ENCODE data around the gene CRELD2.

CRELD2 gene

GRCh38 chr22:49972163-49973017, 54.0 kb downstream of the CRELD2 start (continued):
- no peak for TF ChIP-seq ZNF433 (tag by site-specific recombination; IDR thresholded peaks at IDR 0.05; ENCODE audit: low read depth)
- no peak for TF ChIP-seq ZNF266 (tag by site-specific recombination; IDR thresholded peaks at IDR 0.05; ENCODE audit: low read depth)
- no peak for TF ChIP-seq ZNF391 (tag by site-specific recombination; IDR thresholded peaks at IDR 0.05; ENCODE audit: borderline replicate concordance, low read depth)
- TF ChIP-seq ZBTB8A (tag by site-specific recombination; IDR thresholded peaks at IDR 0.05): no peak
- TF ChIP-seq MZF1 (tag by site-specific recombination; IDR thresholded peaks at IDR 0.05; ENCODE audit: borderline replicate concordance): no peak
- TF ChIP-seq RBAK (tag by site-specific recombination; IDR thresholded peaks at IDR 0.05): 0 out of 2 replicates have a peak, but pooled peaks have one; percentile 34
- TF ChIP-seq ZNF416 (tag by site-specific recombination; IDR thresholded peaks at IDR 0.05): 0 out of 2 replicates have a peak, but pooled peaks have one; percentile 25
- no peak for TF ChIP-seq GLI2 (tag by site-specific recombination; IDR thresholded peaks at IDR 0.05; ENCODE audit: borderline replicate concordance, low read depth)
- TF ChIP-seq ZFP69B (tag by site-specific recombination; IDR thresholded peaks at IDR 0.05): no peak
- TF ChIP-seq ZNF16 (tag by site-specific recombination; IDR thresholded peaks at IDR 0.05; ENCODE audit: low read depth): no peak; the same call in 1 of the 2 replicates
- no peak for TF ChIP-seq ZNF362 (tag by site-specific recombination; IDR thresholded peaks at IDR 0.05)
- no peak for TF ChIP-seq ZNF664 (tag by site-specific recombination; IDR thresholded peaks at IDR 0.05)
- no peak for TF ChIP-seq ZNF510 (tag by site-specific recombination; IDR thresholded peaks at IDR 0.05; ENCODE audit: insufficient replicate concordance)
- no peak for TF ChIP-seq TCF7L2 (IDR thresholded peaks at IDR 0.05; ENCODE audit: borderline replicate concordance, low read depth, low read length)
- TF ChIP-seq, protein P1, sequence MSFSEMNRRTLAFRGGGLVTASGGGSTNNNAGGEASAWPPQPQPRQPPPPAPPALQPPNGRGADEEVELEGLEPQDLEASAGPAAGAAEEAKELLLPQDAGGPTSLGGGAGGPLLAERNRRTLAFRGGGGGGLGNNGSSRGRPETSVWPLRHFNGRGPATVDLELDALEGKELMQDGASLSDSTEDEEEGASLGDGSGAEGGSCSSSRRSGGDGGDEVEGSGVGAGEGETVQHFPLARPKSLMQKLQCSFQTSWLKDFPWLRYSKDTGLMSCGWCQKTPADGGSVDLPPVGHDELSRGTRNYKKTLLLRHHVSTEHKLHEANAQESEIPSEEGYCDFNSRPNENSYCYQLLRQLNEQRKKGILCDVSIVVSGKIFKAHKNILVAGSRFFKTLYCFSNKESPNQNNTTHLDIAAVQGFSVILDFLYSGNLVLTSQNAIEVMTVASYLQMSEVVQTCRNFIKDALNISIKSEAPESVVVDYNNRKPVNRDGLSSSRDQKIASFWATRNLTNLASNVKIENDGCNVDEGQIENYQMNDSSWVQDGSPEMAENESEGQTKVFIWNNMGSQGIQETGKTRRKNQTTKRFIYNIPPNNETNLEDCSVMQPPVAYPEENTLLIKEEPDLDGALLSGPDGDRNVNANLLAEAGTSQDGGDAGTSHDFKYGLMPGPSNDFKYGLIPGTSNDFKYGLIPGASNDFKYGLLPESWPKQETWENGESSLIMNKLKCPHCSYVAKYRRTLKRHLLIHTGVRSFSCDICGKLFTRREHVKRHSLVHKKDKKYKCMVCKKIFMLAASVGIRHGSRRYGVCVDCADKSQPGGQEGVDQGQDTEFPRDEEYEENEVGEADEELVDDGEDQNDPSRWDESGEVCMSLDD (tag by site-specific recombination; IDR thresholded peaks at IDR 0.05): 0 out of 2 replicates have a peak, but pooled peaks have one; percentile 40
- 0 out of 2 replicates have a peak, but pooled peaks have one; percentile 25 for TF ChIP-seq KLF8 (tag by site-specific recombination; IDR thresholded peaks at IDR 0.05)
- no peak for TF ChIP-seq ZNF561 (tag by site-specific recombination; IDR thresholded peaks at IDR 0.05; ENCODE audit: borderline replicate concordance)
- TF ChIP-seq ZSCAN4 (tag by site-specific recombination; IDR thresholded peaks at IDR 0.05): peak; percentile 61; the same call in 1 of the 2 replicates
- no peak for TF ChIP-seq ZNF585B (tag by site-specific recombination; IDR thresholded peaks at IDR 0.05)
- 0 out of 2 replicates have a peak, but pooled peaks have one; percentile 82 for TF ChIP-seq GLI4 (tag by site-specific recombination; IDR thresholded peaks at IDR 0.05)
- no peak for TF ChIP-seq ZNF645 (tag by site-specific recombination; IDR thresholded peaks at IDR 0.05)
- no peak for TF ChIP-seq ZIC2 (tag by site-specific recombination; IDR thresholded peaks at IDR 0.05)
- no peak for TF ChIP-seq ZNF157 (tag by site-specific recombination; IDR thresholded peaks at IDR 0.05)
- TF ChIP-seq AEBP2 (tag by site-specific recombination; IDR thresholded peaks at IDR 0.05; ENCODE audit: borderline replicate concordance): no peak; the same call in 1 of the 2 replicates
- no peak for TF ChIP-seq ZBTB21 (tag by site-specific recombination; IDR thresholded peaks at IDR 0.05)
- peak; percentile 56; the same call in 1 of the 2 replicates for TF ChIP-seq OVOL3 (tag by site-specific recombination; IDR thresholded peaks at IDR 0.05)
- TF ChIP-seq, protein P2, sequence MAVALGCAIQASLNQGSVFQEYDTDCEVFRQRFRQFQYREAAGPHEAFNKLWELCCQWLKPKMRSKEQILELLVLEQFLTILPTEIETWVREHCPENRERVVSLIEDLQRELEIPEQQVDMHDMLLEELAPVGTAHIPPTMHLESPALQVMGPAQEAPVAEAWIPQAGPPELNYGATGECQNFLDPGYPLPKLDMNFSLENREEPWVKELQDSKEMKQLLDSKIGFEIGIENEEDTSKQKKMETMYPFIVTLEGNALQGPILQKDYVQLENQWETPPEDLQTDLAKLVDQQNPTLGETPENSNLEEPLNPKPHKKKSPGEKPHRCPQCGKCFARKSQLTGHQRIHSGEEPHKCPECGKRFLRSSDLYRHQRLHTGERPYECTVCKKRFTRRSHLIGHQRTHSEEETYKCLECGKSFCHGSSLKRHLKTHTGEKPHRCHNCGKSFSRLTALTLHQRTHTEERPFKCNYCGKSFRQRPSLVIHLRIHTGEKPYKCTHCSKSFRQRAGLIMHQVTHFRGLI (tag by site-specific recombination; IDR thresholded peaks at IDR 0.05): no peak
- TF ChIP-seq GFI1B (tag by site-specific recombination; IDR thresholded peaks at IDR 0.05): no peak

Measured in HEK293 (cell line).